Heart right ventricle (tissue), 16 donors: ENCODE measurements around the gene ARHGEF12. TPM values are rescaled to one million over a fixed set of nuclear protein-coding genes. Genes with fewer than 3 reads are reported as not detected.

ENCODE experiments used
- ATAC-seq, 8 donors: fragments of 200-7000 bp; cut with Tn5 transposase; one replicate each; pipeline ENCODE4 v1.9.1; 2020; ENCODE audit warnings: mild to moderate bottlenecking in 8 of 8, moderate library complexity in 8 of 8, moderate number of reproducible peaks in 1 of 8
- DNase-seq, 2 donors: peaks; one replicate each; pipeline ENCODE4 v3.0.0-alpha.2; 2020
- H3K27ac ChIP-seq, 10 donors: fragments of 200-600 bp; sonication (generic) in 2 of 10; one replicate each; pipeline versions ENCODE4 v1.5.0 to v1.8.0; 2020 to 2022; ENCODE audit warnings: mild to moderate bottlenecking in 3 of 10
- H3K27me3 ChIP-seq, 7 donors: fragments of 200-600 bp; one replicate each; pipeline ENCODE4 v1.8.0; 2021 to 2022; ENCODE audit warnings: mild to moderate bottlenecking in 2 of 7
- H3K36me3 ChIP-seq, 9 donors: fragments of 200-600 bp; sonication (generic) in 1 of 9; one replicate each; pipeline versions ENCODE4 v1.5.0 to v1.8.0; 2020 to 2022; ENCODE audit warnings: mild to moderate bottlenecking in 2 of 9
- H3K4me1 ChIP-seq, 9 donors: fragments of 200-600 bp; sonication (generic) in 1 of 9; one replicate each; pipeline versions ENCODE4 v1.5.0 to v1.8.0; 2020 to 2022; ENCODE audit warnings: mild to moderate bottlenecking in 4 of 9
- H3K4me3 ChIP-seq, 10 donors: fragments of 200-600 bp; sonication (generic) in 2 of 10; one replicate each; pipeline versions ENCODE4 v1.5.0 to v1.8.0; 2020 to 2022; ENCODE audit warnings: mild to moderate bottlenecking in 7 of 10, moderate library complexity in 2 of 10
- H3K9me3 ChIP-seq, 11 donors: fragments of 200-600 bp in 10 of 11; sonication (generic) in 2 of 11; one replicate each; pipeline versions ENCODE4 v1.5.0 to v1.8.0; 2013 to 2022; ENCODE audit warnings: mild to moderate bottlenecking in 2 of 11, control low read depth in 1 of 11, moderate library complexity in 1 of 11
- WGBS, 2 donors: extraction: QIAGEN DNeasy Blood & Tissue Kit; methylation state at CpG; one replicate each; pipeline ENCODE4 v1.1.7; 2013; ENCODE audit warnings: inconsistent platforms in 1 of 2; 5-methylcytosine and 5-hydroxymethylcytosine counted together
- intact Hi-C, 10 donors: fragments of 100-400 bp; cut with DNase I; formaldehyde crosslinking; loops; one replicate each; pipeline versions ENCODE4 v1.11.1 to v1.14.2; 2022
- polyA plus RNA-seq, 2 donors: library from polyadenylated mRNA; stranded (reverse); fragments of 200-250 nt; gene quantifications; one replicate each; pipeline ENCODE4 v1.2.3, GENCODE V29; 2013
- total RNA-seq, 10 donors: library from RNA; stranded (reverse); fragmentation: NEBNext Ultra II Directional in 3 of 10; extraction: Animal tissue kit (Norgen Biotek cat#: 25700) in 3 of 10; gene quantifications; one replicate each; pipeline versions ENCODE4 v1.2.1 to v1.2.4, GENCODE V29; 2021 to 2023
- TF ChIP-seq, protein P1 (sequence below), 9 donors: fragments of 200-600 bp; sonication (generic) in 2 of 9; IDR thresholded peaks; one replicate each; pipeline versions ENCODE4 v1.5.0 to v1.8.0; 2021 to 2022; ENCODE audit warnings: antibody characterized with exemption in 9 of 9, mild to moderate bottlenecking in 5 of 9, moderate library complexity in 1 of 9
- donor health status: Arrhythmogenic right ventricular cardiomyopathy.
- donor health status: ischemic (EF 13 %, LVEDD 7.1; RV severe dilation, severe dysfunction).
- donor health status: healthy with polysubstance abuse.
- donor health status: DM: no; HTN: yes; CAD: no.
- donor health status: DM: no; HTN: no; CAD: no.
- donor health status: ischemic (EF 25% LVEDD 6.9; RV normal size, moderate dysfunction).
- donor health status: ischemic (EF 25% LVEDD 5.7; RV mildly dilated, moderate dysfunction).
- donor health status: healthy.
- donor health status: DM: yes; HTN: yes; CAD: no.
- donor health status: Ischemic cardiomyopathy.
- donor health status: ischemic (EF 35%, LVEDD 5.7; RV mildly dilated, moderate dysfunction).
- donor health status: nonischemic (EF 11% LVEDD 7.7; RV severe dilation, severe dysfunction).
- donor health status: DM: yes; HTN: yes; CAD: no.
- donor health status: PGD.
- donor health status: ischemic (EF 29% LVEDD 5.4; RV normal size, mild dysfunction).
- donor health status: nonischemic (EF 23%, LVEDD 6.1; RV moderate dilation, normal function).

The ARHGEF12 gene
- total and polyA plus RNA-seq, 12 donors = 20.0 to 155 (median 110) TPM

GRCh38 chr11:120441592-120441991, 105.4 kb downstream of the ARHGEF12 start:
- 94 to 95% methylated on average over 5 of the region's 5 CpGs for WGBS, 2 donors
- intact Hi-C loops = no loop called here
- Histone ChIP-seq H3K27me3 (no peaks in the 10 kb centered on the region), H3K4me3 (no peak overlapping the region), H3K36me3 (peaks cover 0 to 100% (median 57%) of the 10 kb centered on the region in 9 donors), H3K9me3 (no peaks in the 10 kb centered on the region), H3K4me1 (no peaks in the 10 kb centered on the region), H3K27ac (no peak overlapping the region)
- TF ChIP-seq, protein P1, sequence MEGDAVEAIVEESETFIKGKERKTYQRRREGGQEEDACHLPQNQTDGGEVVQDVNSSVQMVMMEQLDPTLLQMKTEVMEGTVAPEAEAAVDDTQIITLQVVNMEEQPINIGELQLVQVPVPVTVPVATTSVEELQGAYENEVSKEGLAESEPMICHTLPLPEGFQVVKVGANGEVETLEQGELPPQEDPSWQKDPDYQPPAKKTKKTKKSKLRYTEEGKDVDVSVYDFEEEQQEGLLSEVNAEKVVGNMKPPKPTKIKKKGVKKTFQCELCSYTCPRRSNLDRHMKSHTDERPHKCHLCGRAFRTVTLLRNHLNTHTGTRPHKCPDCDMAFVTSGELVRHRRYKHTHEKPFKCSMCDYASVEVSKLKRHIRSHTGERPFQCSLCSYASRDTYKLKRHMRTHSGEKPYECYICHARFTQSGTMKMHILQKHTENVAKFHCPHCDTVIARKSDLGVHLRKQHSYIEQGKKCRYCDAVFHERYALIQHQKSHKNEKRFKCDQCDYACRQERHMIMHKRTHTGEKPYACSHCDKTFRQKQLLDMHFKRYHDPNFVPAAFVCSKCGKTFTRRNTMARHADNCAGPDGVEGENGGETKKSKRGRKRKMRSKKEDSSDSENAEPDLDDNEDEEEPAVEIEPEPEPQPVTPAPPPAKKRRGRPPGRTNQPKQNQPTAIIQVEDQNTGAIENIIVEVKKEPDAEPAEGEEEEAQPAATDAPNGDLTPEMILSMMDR (IDR thresholded peaks at IDR 0.05) = no peak
- no peak for DNase-seq
- ATAC-seq = no peak

- no peaks in the 10 kb centered on the region for H3K27me3 ChIP-seq
- 80 to 90% methylated on average over 3 of the region's 3 CpGs for WGBS, 2 donors
- intact Hi-C loops = no loop called here
Observed at GRCh38 chr11:120442031-120442430, 105.8 kb downstream of the ARHGEF12 start.

GRCh38 chr11:120446802-120447201, 110.6 kb downstream of the ARHGEF12 start:
- H3K27me3 ChIP-seq = no peaks in the 10 kb centered on the region
- TF ChIP-seq, protein P1 (IDR thresholded peaks at IDR 0.05) = no peak
- no peaks in the 10 kb centered on the region for H3K4me1 ChIP-seq
- peaks cover 6 to 100% (median 88%) of the 10 kb centered on the region in 9 donors for H3K36me3 ChIP-seq
- no peaks in the 10 kb centered on the region for H3K9me3 ChIP-seq
- ATAC-seq = no peak
- no peak for DNase-seq
- intact Hi-C loops = no loop called here
- 87 to 91% methylated on average over 7 of the region's 7 CpGs for WGBS, 2 donors
- H3K27ac ChIP-seq = no peak overlapping the region
- no peak overlapping the region for H3K4me3 ChIP-seq

More at GRCh38 chr11:120442031-120442430, 105.8 kb downstream of the ARHGEF12 start:
- Histone ChIP-seq H3K27ac (no peak overlapping the region), H3K4me3 (no peak overlapping the region), H3K9me3 (no peaks in the 10 kb centered on the region), H3K4me1 (no peaks in the 10 kb centered on the region), H3K36me3 (peaks cover 0 to 100% (median 61%) of the 10 kb centered on the region in 9 donors)
- ATAC-seq (no peak), DNase-seq (no peak)
- TF ChIP-seq, protein P1 (IDR thresholded peaks at IDR 0.05) = no peak

DNA sequence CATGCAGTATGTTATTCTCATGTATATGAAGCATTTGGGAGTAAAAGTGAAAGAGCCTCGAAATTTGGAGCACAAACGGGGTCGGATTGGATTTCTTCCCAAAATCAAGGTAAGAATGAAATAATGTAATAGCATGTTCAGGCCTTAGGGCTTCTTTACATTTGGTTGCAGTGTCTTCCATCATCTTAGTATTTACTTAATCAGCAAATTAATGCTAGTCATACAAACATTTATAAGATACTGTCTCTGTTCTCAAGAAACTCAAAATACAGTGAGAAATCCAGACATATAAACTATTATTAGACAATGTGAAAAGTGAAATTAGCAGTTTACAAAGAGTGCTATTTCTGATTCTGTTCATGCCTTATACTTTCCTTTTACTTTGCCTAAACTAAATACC, 112.0 kb downstream of the ARHGEF12 start:
- intact Hi-C loops = no loop called here
- DNase-seq (no peak), ATAC-seq (no peak)
- TF ChIP-seq, protein P1 (IDR thresholded peaks at IDR 0.05) = no peak
- Histone ChIP-seq H3K9me3 (no peaks in the 10 kb centered on the region), H3K36me3 (peaks cover 6 to 100% (median 91%) of the 10 kb centered on the region in 9 donors), H3K4me1 (no peaks in the 10 kb centered on the region), H3K27me3 (no peaks in the 10 kb centered on the region), H3K27ac (no peak overlapping the region), H3K4me3 (no peak overlapping the region)
- 87 to 91% methylated on average over 3 of the region's 3 CpGs for WGBS, 2 donors
